GM10266 (cell line): ENCODE results near the gene PPP2R3B.

Experiments
- DNase-seq: peaks from one replicate; pipeline ENCODE4 v3.0.0; 2012; ENCODE audit errors: extremely low spot score
- TF ChIP-seq, protein P1 (sequence below): IDR thresholded peaks from 2 replicates; pipeline ENCODE4 v1.5.1; 2012; ENCODE audit warnings: mild to moderate bottlenecking, low read depth; ENCODE audit not compliant: control insufficient read depth, insufficient read depth; ENCODE audit errors: missing control alignments

PPP2R3B gene

GRCh38 chrX:400258-400657 lies 13.6 kb upstream of the PPP2R3B start:
- DNase-seq: no peak
- TF ChIP-seq, protein P1, sequence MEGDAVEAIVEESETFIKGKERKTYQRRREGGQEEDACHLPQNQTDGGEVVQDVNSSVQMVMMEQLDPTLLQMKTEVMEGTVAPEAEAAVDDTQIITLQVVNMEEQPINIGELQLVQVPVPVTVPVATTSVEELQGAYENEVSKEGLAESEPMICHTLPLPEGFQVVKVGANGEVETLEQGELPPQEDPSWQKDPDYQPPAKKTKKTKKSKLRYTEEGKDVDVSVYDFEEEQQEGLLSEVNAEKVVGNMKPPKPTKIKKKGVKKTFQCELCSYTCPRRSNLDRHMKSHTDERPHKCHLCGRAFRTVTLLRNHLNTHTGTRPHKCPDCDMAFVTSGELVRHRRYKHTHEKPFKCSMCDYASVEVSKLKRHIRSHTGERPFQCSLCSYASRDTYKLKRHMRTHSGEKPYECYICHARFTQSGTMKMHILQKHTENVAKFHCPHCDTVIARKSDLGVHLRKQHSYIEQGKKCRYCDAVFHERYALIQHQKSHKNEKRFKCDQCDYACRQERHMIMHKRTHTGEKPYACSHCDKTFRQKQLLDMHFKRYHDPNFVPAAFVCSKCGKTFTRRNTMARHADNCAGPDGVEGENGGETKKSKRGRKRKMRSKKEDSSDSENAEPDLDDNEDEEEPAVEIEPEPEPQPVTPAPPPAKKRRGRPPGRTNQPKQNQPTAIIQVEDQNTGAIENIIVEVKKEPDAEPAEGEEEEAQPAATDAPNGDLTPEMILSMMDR: no peak

- DNase-seq: no peak
- TF ChIP-seq, protein P1: no peak
Measured at GRCh38 chrX:397575-397974, 10.9 kb upstream of the PPP2R3B start.

DNA sequence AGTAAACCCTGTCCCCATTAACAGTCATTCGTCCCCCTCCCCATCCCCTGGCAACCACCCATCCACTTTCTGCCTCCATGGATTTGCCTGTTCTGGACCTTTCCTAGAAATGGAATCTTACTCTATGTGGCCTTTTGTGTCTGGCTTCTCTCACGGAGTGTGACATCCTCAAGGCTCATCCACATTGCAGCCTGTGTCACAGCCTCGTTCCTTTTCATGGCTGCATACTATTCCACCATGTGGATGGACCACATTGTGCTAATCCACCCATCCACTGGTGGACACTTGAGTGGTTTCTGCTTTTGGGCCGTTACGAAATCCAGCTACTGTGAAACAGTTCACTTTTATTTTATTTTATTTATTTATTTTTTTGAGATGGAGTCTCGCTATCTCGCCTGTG lies 8.1 kb upstream of the PPP2R3B start:
- TF ChIP-seq, protein P1: no peak
- no peak for DNase-seq

- no peak for DNase-seq
- TF ChIP-seq, protein P1: no peak
Measured at GRCh38 chrX:392575-392846, 5.8 kb upstream of the PPP2R3B start.

GRCh38 chrX:391717-392574 lies 5.2 kb upstream of the PPP2R3B start:
- no peak for DNase-seq
- TF ChIP-seq, protein P1: no peak

DNA sequence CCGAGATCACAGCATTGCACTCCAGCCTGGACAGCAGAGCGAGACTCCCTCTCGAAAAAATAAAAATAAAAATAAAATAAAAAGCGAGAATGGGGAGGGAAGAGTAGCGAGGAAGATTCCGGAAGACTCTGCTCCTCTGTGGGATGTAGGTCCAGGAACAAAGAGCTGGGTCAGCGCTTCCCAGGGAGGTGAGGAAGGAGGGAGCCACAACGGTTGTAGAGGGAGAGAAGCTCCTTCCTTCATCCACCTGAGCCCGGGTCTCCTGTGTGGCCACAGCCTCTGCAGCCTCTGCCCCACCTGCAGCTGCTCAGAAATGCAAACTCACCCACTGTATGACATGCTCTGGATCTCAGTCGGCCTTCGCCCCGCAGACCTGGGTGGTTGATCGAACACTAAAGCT lies 3.8 kb upstream of the PPP2R3B start:
- TF ChIP-seq, protein P1: no peak
- no peak for DNase-seq

GRCh38 chrX:389021-389441 lies 2.3 kb upstream of the PPP2R3B start:
- TF ChIP-seq, protein P1: no peak
- no peak for DNase-seq
